Esophagus squamous epithelium (tissue), 5 donors: ENCODE data around the gene PCDHGA1. TPM values are rescaled to one million over a fixed set of nuclear protein-coding genes. Genes with fewer than 3 reads are reported as not detected.

ENCODE experiments used
- DNase-seq: peaks from one replicate; lab custom pipeline; 2025; lab: John Stamatoyannopoulos, UW
- H3K27ac ChIP-seq, 4 donors: fragments of 200-600 bp; sonication (generic); one replicate each; pipeline ENCODE4 v1.5.1; 2016 to 2019; ENCODE audit warnings: mild to moderate bottlenecking in 1 of 4
- H3K27me3 ChIP-seq, 4 donors: fragments of 200-600 bp; sonication (generic); 1 replicate in 3 of 4; 2 replicates in 1 of 4; pipeline versions ENCODE4 v1.5.1 to v1.6.0; 2017 to 2021; ENCODE audit warnings: antibody characterized with exemption in 1 of 4
- H3K36me3 ChIP-seq, 3 donors: fragments of 200-600 bp; sonication (generic); one replicate each; pipeline ENCODE4 v1.5.1; 2016 to 2019
- H3K4me1 ChIP-seq, 3 donors: fragments of 200-600 bp; sonication (generic); one replicate each; pipeline ENCODE4 v1.5.1; 2017 to 2019
- H3K4me3 ChIP-seq, 4 donors: fragments of 200-600 bp; sonication (generic); 1 replicate in 3 of 4; 2 replicates in 1 of 4; pipeline ENCODE4 v1.5.1; 2016 to 2019; ENCODE audit warnings: mild to moderate bottlenecking in 2 of 4, moderate library complexity in 1 of 4
- H3K9me3 ChIP-seq, 3 donors: fragments of 200-600 bp; sonication (generic); one replicate each; pipeline ENCODE4 v1.5.1; 2016 to 2019
- POLR2A ChIP-seq, 4 donors: fragments of 450-650 bp; IDR thresholded peaks; one replicate each; pipeline ENCODE4 v1.6.1; 2017; ENCODE audit warnings: antibody characterized with exemption in 4 of 4, mild to moderate bottlenecking in 4 of 4, moderate library complexity in 3 of 4
- WGBS, 2 donors: methylation state at CpG; one replicate each; pipeline ENCODE4 v1.1.5; 2018; 5-methylcytosine and 5-hydroxymethylcytosine counted together
- intact Hi-C: fragments of 100-400 bp; cut with DNase I; formaldehyde crosslinking; loops from one replicate; pipeline ENCODE4 v1.15.0; 2022
- total RNA-seq, 4 donors: library from RNA; depleted of rRNA; stranded (reverse); fragments of >200 nt; gene quantifications; one replicate each; pipeline ENCODE4 v1.1.0, GENCODE V29; 2016
- TF ChIP-seq, protein P1 (sequence below), 6 experiments: fragments of 450-650 bp in 4 of 6; fragments of 200-600 bp in 2 of 6; sonication (generic) in 2 of 6; IDR thresholded peaks; one replicate each; pipeline ENCODE4 v1.5.1; 2016 to 2019; ENCODE audit warnings: antibody characterized with exemption in 6 of 6, mild to moderate bottlenecking in 4 of 6, moderate library complexity in 4 of 6
- donor health status: DM: yes; HTN: yes; CAD: no.

Gene PCDHGA1
- total RNA-seq, 4 donors from 2014 or later: 0.19 to 0.66 (median 0.34) TPM

DNA sequence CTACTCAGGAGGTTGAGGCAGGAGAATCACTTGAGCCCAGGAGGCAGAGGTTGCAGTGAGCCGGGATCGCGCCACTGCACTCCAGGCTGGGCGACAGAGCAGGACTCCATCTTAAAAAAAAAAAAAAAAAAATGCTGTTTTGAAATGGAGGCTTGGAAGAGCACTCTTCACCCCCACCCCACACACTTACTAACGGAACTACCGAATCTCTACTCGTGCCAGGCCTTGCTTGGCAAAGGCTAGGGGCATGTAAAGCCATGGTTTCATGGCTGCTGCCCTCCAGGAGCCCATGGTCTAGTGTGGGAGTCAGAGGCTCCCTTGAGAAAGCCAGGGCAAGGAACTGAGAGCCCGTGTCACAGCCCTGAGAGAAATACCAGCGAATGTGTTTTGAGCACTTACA, 179.8 kb downstream of the PCDHGA1 start:
- intact Hi-C loops: loop anchor here (5.0 kb wide), 1 partner anchor 33 kb away; the partner anchor contains the start of gene PCDHGC3
- TF ChIP-seq, protein P1, sequence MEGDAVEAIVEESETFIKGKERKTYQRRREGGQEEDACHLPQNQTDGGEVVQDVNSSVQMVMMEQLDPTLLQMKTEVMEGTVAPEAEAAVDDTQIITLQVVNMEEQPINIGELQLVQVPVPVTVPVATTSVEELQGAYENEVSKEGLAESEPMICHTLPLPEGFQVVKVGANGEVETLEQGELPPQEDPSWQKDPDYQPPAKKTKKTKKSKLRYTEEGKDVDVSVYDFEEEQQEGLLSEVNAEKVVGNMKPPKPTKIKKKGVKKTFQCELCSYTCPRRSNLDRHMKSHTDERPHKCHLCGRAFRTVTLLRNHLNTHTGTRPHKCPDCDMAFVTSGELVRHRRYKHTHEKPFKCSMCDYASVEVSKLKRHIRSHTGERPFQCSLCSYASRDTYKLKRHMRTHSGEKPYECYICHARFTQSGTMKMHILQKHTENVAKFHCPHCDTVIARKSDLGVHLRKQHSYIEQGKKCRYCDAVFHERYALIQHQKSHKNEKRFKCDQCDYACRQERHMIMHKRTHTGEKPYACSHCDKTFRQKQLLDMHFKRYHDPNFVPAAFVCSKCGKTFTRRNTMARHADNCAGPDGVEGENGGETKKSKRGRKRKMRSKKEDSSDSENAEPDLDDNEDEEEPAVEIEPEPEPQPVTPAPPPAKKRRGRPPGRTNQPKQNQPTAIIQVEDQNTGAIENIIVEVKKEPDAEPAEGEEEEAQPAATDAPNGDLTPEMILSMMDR (IDR thresholded peaks at IDR 0.05): no peak
- TF ChIP-seq POLR2A (IDR thresholded peaks at IDR 0.05): no peak
- Histone ChIP-seq H3K9me3 (no peaks in the 10 kb centered on the region), H3K36me3 (peaks cover 0 to 63% (median 0%) of the 10 kb centered on the region in 3 donors), H3K4me1 (peaks cover 21 to 76% (median 44%) of the 10 kb centered on the region in 3 donors), H3K27ac (peak overlapping the region in 3 of 4 donors; percentile 87 to 92 (median 90)), H3K4me3 (no peak overlapping the region), H3K27me3 (no peaks in the 10 kb centered on the region)
- WGBS, 2 donors: 86 to 87% methylated on average over 9 of the region's 9 CpGs
- DNase-seq: no peak

DNA sequence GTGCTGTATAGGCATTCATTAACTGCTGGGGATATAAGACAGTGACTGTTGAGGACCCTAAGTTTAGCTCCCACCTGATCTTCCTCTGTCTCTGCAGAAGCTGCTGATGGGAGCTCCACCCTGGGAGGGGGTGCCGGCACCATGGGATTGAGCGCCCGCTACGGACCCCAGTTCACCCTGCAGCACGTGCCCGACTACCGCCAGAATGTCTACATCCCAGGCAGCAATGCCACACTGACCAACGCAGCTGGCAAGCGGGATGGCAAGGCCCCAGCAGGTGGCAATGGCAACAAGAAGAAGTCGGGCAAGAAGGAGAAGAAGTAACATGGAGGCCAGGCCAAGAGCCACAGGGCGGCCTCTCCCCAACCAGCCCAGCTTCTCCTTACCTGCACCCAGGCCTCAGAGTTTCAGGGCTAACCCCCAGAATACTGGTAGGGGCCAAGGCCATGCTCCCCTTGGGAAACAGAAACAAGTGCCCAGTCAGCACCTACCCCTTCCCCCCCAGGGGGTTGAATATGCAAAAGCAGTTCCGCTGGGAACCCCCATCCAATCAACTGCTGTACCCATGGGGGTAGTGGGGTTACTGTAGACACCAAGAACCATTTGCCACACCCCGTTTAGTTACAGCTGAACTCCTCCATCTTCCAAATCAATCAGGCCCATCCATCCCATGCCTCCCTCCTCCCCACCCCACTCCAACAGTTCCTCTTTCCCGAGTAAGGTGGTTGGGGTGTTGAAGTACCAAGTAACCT, 180.7 kb downstream of the PCDHGA1 start:
- peaks cover 21 to 84% (median 53%) of the 10 kb centered on the region in 3 donors for H3K4me1 ChIP-seq
- H3K27ac ChIP-seq: peak overlapping the region in 3 of 4 donors; percentile 46 to 95 (median 94)
- WGBS, 2 donors: 80 to 94% methylated on average over 6 to 9 of the region's 14 CpGs
- H3K4me3 ChIP-seq: no peak overlapping the region
- no peak for DNase-seq
- intact Hi-C loops: loop anchor here (5.0 kb wide), 1 partner anchor 34 kb away; the partner anchor contains the start of gene PCDHGC3
- H3K9me3 ChIP-seq: no peaks in the 10 kb centered on the region
- H3K27me3 ChIP-seq: no peaks in the 10 kb centered on the region
- H3K36me3 ChIP-seq: peaks cover 0 to 62% (median 0%) of the 10 kb centered on the region in 3 donors
- peak in 1 of 4 donors; percentile 20 for TF ChIP-seq POLR2A (IDR thresholded peaks at IDR 0.05)
- TF ChIP-seq, protein P1 (IDR thresholded peaks at IDR 0.05): no peak

DNA sequence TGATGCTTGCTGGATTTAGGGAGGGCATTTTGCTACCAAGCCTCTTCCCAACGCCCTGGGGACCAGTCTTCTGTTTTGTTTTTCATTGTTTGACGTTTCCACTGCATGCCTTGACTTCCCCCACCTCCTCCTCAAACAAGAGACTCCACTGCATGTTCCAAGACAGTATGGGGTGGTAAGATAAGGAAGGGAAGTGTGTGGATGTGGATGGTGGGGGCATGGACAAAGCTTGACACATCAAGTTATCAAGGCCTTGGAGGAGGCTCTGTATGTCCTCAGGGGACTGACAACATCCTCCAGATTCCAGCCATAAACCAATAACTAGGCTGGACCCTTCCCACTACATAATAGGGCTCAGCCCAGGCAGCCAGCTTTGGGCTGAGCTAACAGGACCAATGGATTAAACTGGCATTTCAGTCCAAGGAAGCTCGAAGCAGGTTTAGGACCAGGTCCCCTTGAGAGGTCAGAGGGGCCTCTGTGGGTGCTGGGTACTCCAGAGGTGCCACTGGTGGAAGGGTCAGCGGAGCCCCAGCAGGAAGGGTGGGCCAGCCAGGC, 181.5 kb downstream of the PCDHGA1 start:
- WGBS, 2 donors: 31 to 60% methylated on average over 2 to 3 of the region's 4 CpGs
- H3K27ac ChIP-seq: peak overlapping the region; percentile 86 to 95 (median 94)
- H3K4me1 ChIP-seq: peaks cover 21 to 87% (median 59%) of the 10 kb centered on the region in 3 donors
- intact Hi-C loops: loop anchor here (5.0 kb wide), 1 partner anchor 35 kb away; the partner anchor contains the start of gene PCDHGC3
- no peaks in the 10 kb centered on the region for H3K9me3 ChIP-seq
- no peaks in the 10 kb centered on the region for H3K27me3 ChIP-seq
- H3K4me3 ChIP-seq: peak overlapping the region in 2 of 4 donors; percentile 66 to 76
- DNase-seq: no peak
- TF ChIP-seq, protein P1 (IDR thresholded peaks at IDR 0.05): no peak
- TF ChIP-seq POLR2A (IDR thresholded peaks at IDR 0.05): no peak
- H3K36me3 ChIP-seq: peaks cover 0 to 62% (median 5%) of the 10 kb centered on the region in 3 donors

DNA sequence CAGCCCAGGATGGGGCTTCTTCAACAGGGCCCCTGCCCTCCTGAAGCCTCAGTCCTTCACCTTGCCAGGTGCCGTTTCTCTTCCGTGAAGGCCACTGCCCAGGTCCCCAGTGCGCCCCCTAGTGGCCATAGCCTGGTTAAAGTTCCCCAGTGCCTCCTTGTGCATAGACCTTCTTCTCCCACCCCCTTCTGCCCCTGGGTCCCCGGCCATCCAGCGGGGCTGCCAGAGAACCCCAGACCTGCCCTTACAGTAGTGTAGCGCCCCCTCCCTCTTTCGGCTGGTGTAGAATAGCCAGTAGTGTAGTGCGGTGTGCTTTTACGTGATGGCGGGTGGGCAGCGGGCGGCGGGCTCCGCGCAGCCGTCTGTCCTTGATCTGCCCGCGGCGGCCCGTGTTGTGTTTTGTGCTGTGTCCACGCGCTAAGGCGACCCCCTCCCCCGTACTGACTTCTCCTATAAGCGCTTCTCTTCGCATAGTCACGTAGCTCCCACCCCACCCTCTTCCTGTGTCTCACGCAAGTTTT, 182.1 kb downstream of the PCDHGA1 start:
- Histone ChIP-seq H3K4me3 (peak overlapping the region; percentile 42 to 76 (median 64)), H3K27ac (peak overlapping the region; percentile 86 to 95 (median 94))

More for the DNA sequence above, 182.1 kb downstream of the PCDHGA1 start:
- no peaks in the 10 kb centered on the region for H3K27me3 ChIP-seq
- H3K4me1 ChIP-seq: peaks cover 21 to 87% (median 54%) of the 10 kb centered on the region in 3 donors
- TF ChIP-seq, protein P1 (IDR thresholded peaks at IDR 0.05): peak; percentile 72 to 87 (median 83)
- TF ChIP-seq POLR2A (IDR thresholded peaks at IDR 0.05): no peak
- intact Hi-C loops: loop anchor here (5.0 kb wide), 1 partner anchor 35 kb away; the partner anchor contains the start of gene PCDHGC3
- peaks cover 0 to 62% (median 8%) of the 10 kb centered on the region in 3 donors for H3K36me3 ChIP-seq
- DNase-seq: no peak
- no peaks in the 10 kb centered on the region for H3K9me3 ChIP-seq
- WGBS, 2 donors: 2 to 6% methylated on average over 22 to 26 of the region's 28 CpGs
